Measurements from ENCODE around the gene IHH.

Gene IHH

GRCh38 chr2:219018286-219018685 is 42.4 kb downstream of the IHH start:
- DNase-seq, result no peak

- DNase-seq, result no peak
These were observed 43.4 kb downstream of the IHH start for GRCh38 chr2:219017201-219017931.

GRCh38 chr2:219016721-219017120 is 44.0 kb downstream of the IHH start:
- no peak for DNase-seq

- no peak for DNase-seq
These were observed 49.8 kb downstream of the IHH start for GRCh38 chr2:219010873-219011272.

GRCh38 chr2:219010162-219010756 is 50.5 kb downstream of the IHH start:
- DNase-seq, result no peak

- DNase-seq, result no peak
These were observed 51.4 kb downstream of the IHH start for GRCh38 chr2:219009294-219009693.
